ENCODE results near the gene APBB2. TPM values are rescaled to one million over a fixed set of nuclear protein-coding genes. Genes with fewer than 3 reads are reported as not detected.

The APBB2 gene
- total RNA-seq, 1 experiment from 2014 or later: 46.0 TPM

- no TSS peak for BruUV-seq (replicated peaks)
- Histone ChIP-seq H3K4me1 (replicated peaks; ENCODE audit: insufficient read depth) (no peaks in the 10 kb centered on the region), H3K79me2 (ENCODE audit: low read depth) (no peaks in the 10 kb centered on the region), H3F3A (ENCODE audit: insufficient read depth, low read depth) (no peaks in the 10 kb centered on the region), H3K9me2 (ENCODE audit: insufficient read depth) (no peaks in the 10 kb centered on the region), H3K27ac (no peak overlapping the region), H3K27me3 (ENCODE audit: insufficient read depth, low read depth) (no peaks in the 10 kb centered on the region), H2AFZ (no peak overlapping the region), H3K9me3 (ENCODE audit: insufficient read depth, low read depth) (no peaks in the 10 kb centered on the region), H3K36me3 (ENCODE audit: low read depth) (no peaks in the 10 kb centered on the region), H3K4me2 (no peak overlapping the region), H4K20me1 (ENCODE audit: insufficient read depth) (no peaks in the 10 kb centered on the region), H3K4me3 (no peak overlapping the region)
- CTCF ChIA-PET: no interaction called here
- TF ChIP-seq CTCF (conservative IDR thresholded peaks at IDR 0.05) (no peak), EZH2 (IDR thresholded peaks at IDR 0.05; ENCODE audit: low read depth) (no peak)
- intact Hi-C loops (cut with micrococcal nuclease; ENCODE audit: unreplicated experiment): no loop called here
- POLR2A ChIA-PET (ENCODE audit: unreplicated experiment): interaction anchor here (0.5 kb wide), 1 partner anchor 1026 kb away, joined by 3 read pairs; no protein-coding TSS in a partner anchor
- DNase-seq: no peak
These were observed 383.0 kb downstream of the APBB2 start for GRCh38 chr4:40831146-40831907.

- no peak overlapping the region for H2AFZ ChIP-seq
- no peaks in the 10 kb centered on the region for H3K79me2 ChIP-seq (ENCODE audit: low read depth)
- BruUV-seq (replicated peaks): no TSS peak
- no peak overlapping the region for H3K27ac ChIP-seq
- no peaks in the 10 kb centered on the region for H3K9me3 ChIP-seq (ENCODE audit: insufficient read depth, low read depth)
- H3K4me2 ChIP-seq: no peak overlapping the region
- TF ChIP-seq CTCF (conservative IDR thresholded peaks at IDR 0.05) (no peak), EZH2 (IDR thresholded peaks at IDR 0.05; ENCODE audit: low read depth) (no peak)
- H3K9me2 ChIP-seq (ENCODE audit: insufficient read depth): no peaks in the 10 kb centered on the region
- H3F3A ChIP-seq (ENCODE audit: insufficient read depth, low read depth): no peaks in the 10 kb centered on the region
- no peaks in the 10 kb centered on the region for H4K20me1 ChIP-seq (ENCODE audit: insufficient read depth)
- CTCF ChIA-PET: no interaction called here
- H3K36me3 ChIP-seq (ENCODE audit: low read depth): no peaks in the 10 kb centered on the region
- H3K27me3 ChIP-seq (ENCODE audit: insufficient read depth, low read depth): no peaks in the 10 kb centered on the region
- H3K4me3 ChIP-seq: no peak overlapping the region
- POLR2A ChIA-PET (ENCODE audit: unreplicated experiment): interaction anchor here (0.6 kb wide), 1 partner anchor 45 kb away, joined by 4 read pairs; no protein-coding TSS in a partner anchor
- no peak for DNase-seq
- intact Hi-C loops (cut with micrococcal nuclease; ENCODE audit: unreplicated experiment): no loop called here
- H3K4me1 ChIP-seq (replicated peaks; ENCODE audit: insufficient read depth): no peaks in the 10 kb centered on the region
These were observed 384.8 kb downstream of the APBB2 start for GRCh38 chr4:40829586-40829985.

GRCh38 chr4:40828661-40829060 lies 385.7 kb downstream of the APBB2 start:
- H3K9me3 ChIP-seq (ENCODE audit: insufficient read depth, low read depth): no peaks in the 10 kb centered on the region
- no peaks in the 10 kb centered on the region for H3K27me3 ChIP-seq (ENCODE audit: insufficient read depth, low read depth)
- intact Hi-C loops (cut with micrococcal nuclease; ENCODE audit: unreplicated experiment): no loop called here
- no peak overlapping the region for H3K4me3 ChIP-seq
- no peak overlapping the region for H3K4me2 ChIP-seq
- no peaks in the 10 kb centered on the region for H3F3A ChIP-seq (ENCODE audit: insufficient read depth, low read depth)
- no peaks in the 10 kb centered on the region for H3K9me2 ChIP-seq (ENCODE audit: insufficient read depth)
- ChIA-PET POLR2A (ENCODE audit: unreplicated experiment) (no interaction called here), CTCF (no interaction called here)
- H3K4me1 ChIP-seq (replicated peaks; ENCODE audit: insufficient read depth): no peaks in the 10 kb centered on the region
- no peaks in the 10 kb centered on the region for H3K79me2 ChIP-seq (ENCODE audit: low read depth)
- no peak overlapping the region for H2AFZ ChIP-seq
- H3K36me3 ChIP-seq (ENCODE audit: low read depth): no peaks in the 10 kb centered on the region
- no peaks in the 10 kb centered on the region for H4K20me1 ChIP-seq (ENCODE audit: insufficient read depth)
- DNase-seq: no peak
- no peak overlapping the region for H3K27ac ChIP-seq
- BruUV-seq (replicated peaks): no TSS peak
- TF ChIP-seq EZH2 (IDR thresholded peaks at IDR 0.05; ENCODE audit: low read depth) (no peak), CTCF (conservative IDR thresholded peaks at IDR 0.05) (no peak)
